ENCODE data around the gene SYNE4. TPM values are rescaled to one million over a fixed set of nuclear protein-coding genes. Genes with fewer than 3 reads are reported as not detected.
A peak's percentile ranks its signal among the peaks of the same experiment; 100 is the strongest.

The SYNE4 gene
- total and polyA plus RNA-seq, 2 of the 13 experiments (the other 11 are each of a cell fraction or from before 2014, with no cell fraction given): 13.7 to 23.0 TPM

DNA sequence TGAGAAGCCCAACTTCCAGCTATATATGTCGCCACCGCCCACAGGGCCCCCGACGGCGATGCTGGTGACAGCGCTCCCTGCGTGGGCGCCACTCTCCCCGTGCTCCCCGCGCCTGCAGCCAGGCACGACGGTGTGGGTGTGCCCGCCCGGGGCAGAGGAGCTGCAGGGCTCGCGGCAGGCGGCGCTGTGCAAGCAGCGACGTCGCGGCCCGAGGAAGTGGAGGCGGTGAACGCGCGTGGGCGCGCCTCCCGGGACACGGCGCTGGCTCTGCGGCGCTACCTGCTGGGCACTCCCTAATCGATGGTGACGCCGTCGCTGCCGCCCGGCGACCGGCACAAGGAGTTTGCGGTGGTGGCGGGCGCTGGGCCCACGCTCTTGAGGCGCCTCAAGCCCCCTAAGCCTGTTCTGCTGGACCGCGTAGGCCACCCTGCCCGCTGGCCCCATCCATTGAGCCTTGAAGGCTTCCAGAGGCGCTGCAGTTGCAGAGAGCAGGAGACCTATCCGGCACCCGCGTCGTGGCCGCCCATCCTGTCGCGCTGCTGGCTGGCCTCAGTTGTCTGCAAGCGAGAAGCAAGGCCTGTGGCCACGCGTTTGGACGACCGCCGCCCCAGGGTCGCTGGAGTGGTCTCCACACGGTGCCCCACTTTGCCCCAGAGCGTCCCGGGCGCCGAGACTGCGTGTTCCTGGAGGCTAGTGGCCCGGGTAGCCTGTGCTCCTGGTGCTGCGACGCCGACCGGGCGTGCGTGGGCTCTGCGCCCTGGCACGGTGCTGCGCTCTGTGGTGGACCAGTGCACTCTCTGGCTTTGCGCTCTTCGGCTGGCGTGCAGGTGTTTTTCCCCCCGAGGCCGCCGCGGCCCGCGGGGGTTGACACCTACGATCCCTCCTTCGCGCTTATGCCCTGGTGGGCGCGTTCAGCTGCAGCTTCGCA lies 49.3 kb downstream of the SYNE4 start:
- ATAC-seq (peak; percentile 64), FAIRE-seq (no peak), DNase-seq (ENCODE audit: low spot score) (no peak)
- Histone ChIP-seq H3K4me3 (replicated peaks in 1 of 3; ENCODE audit: insufficient read depth in 1 of 3, low read depth in 2 of 3, low read length in 3 of 3) (no peak overlapping the region; a peak in 1 of 6 replicates), H3K36me3 (replicated peaks in 1 of 2; ENCODE audit: control insufficient read depth in 1 of 2, insufficient read depth in 2 of 2, low read length in 2 of 2) (no peaks in the 10 kb centered on the region), H3K27ac (ENCODE audit: extremely low read length, insufficient read depth, low read length) (no peak overlapping the region), H3K27me3 (ENCODE audit: control insufficient read depth in 1 of 2, insufficient read depth in 2 of 2, low read length in 2 of 2) (peaks cover 4 to 35% of the 10 kb centered on the region in 2 experiments; a peak in 4 of 5 replicates), H3K79me2 (ENCODE audit: insufficient read depth, low read length) (no peaks in the 10 kb centered on the region), H3K4me2 (ENCODE audit: low read depth, low read length) (no peak overlapping the region), H2AFZ (ENCODE audit: low read length) (no peak overlapping the region), H3K9me3 (ENCODE audit: low read length) (no peaks in the 10 kb centered on the region), H4K20me1 (ENCODE audit: insufficient read depth, low read length) (peaks cover 9% of the 10 kb centered on the region; the same call in 1 of the 2 replicates), H3K4me1 (ENCODE audit: insufficient read depth, low read length) (no peaks in the 10 kb centered on the region), H3K9ac (ENCODE audit: insufficient read depth, low read depth, low read length) (no peak overlapping the region)
- ChIA-PET CTCF (ENCODE audit: low intra/inter-chr PET ratio, low total read pairs) (no interaction called here), POLR2A (no interaction called here)
- TF ChIP-seq ZNF263 (CRISPR knock-in tag; IDR thresholded peaks at IDR 0.05): 0 out of 2 replicates have a peak, but pooled peaks have one; percentile 38
- no peak for TF ChIP-seq ZSCAN9 (CRISPR knock-in tag; IDR thresholded peaks at IDR 0.05; ENCODE audit: borderline replicate concordance)
- peak; percentile 59 for TF ChIP-seq ZBTB14 (CRISPR knock-in tag; IDR thresholded peaks at IDR 0.05)
- TF ChIP-seq ZNF777 (CRISPR knock-in tag; IDR thresholded peaks at IDR 0.05): peak; percentile 59; the same call in 1 of the 2 replicates
- TF ChIP-seq CTCF (CRISPR knock-in tag; IDR thresholded peaks at IDR 0.05): peak; percentile 40; the same call in 1 of the 2 replicates
- WGBS (ENCODE audit: low lambda C conversion rate): 31% methylated on average over 26 of the region's 97 CpGs
- in situ Hi-C loops (cut with HindIII; ENCODE audit: extremely low pct_ligation_motif_present, low pct_unique_long_range_greater_than_20kb): no loop called here
- intact Hi-C loops (cut with micrococcal nuclease; ENCODE audit: unreplicated experiment): no loop called here
- no TSS peak for BruUV-seq (replicated peaks)

Data from HepG2 (cell line).